Ishikawa (cell line): ENCODE results near the gene CCDC13.

Experiments used
- EP300 ChIP-seq: IDR thresholded peaks from 2 replicates; pipeline ENCODE4 v1.6.1; 2012; ENCODE audit warnings: borderline replicate concordance
- REST ChIP-seq: IDR thresholded peaks from 2 replicates; pipeline ENCODE4 v1.6.1; 2012; ENCODE audit warnings: low read depth, mild to moderate bottlenecking
- TAF1 ChIP-seq: IDR thresholded peaks from 2 replicates; pipeline ENCODE4 v1.6.1; 2012; ENCODE audit warnings: low read depth, mild to moderate bottlenecking
- TEAD4 ChIP-seq: IDR thresholded peaks from 2 replicates; pipeline ENCODE4 v1.6.1; 2012
- ZBTB7A ChIP-seq: IDR thresholded peaks from 2 replicates; pipeline ENCODE4 v1.6.1; 2012; ENCODE audit warnings: low read depth

- no peak for TF ChIP-seq EP300
- TF ChIP-seq ZBTB7A = no peak
- TF ChIP-seq REST = no peak
- TF ChIP-seq TEAD4 = no peak
- TF ChIP-seq TAF1 = no peak
These were observed 23.9 kb downstream of the CCDC13 start for GRCh38 chr3:42749025-42749752.
